Lower leg skin (tissue), 3 donors: ENCODE measurements around the gene GATB.

Experiments used
- POLR2A ChIP-seq, 2 donors: fragments of 450-650 bp; IDR thresholded peaks; one replicate each; pipeline ENCODE4 v1.6.1; 2016 to 2017; ENCODE audit warnings: antibody characterized with exemption in 2 of 2, mild to moderate bottlenecking in 1 of 2, moderate library complexity in 1 of 2
- TF ChIP-seq, protein P1 (sequence below), 3 donors: fragments of 450-650 bp; IDR thresholded peaks; one replicate each; pipeline ENCODE4 v1.5.1; 2016; ENCODE audit warnings: antibody characterized with exemption in 3 of 3, mild to moderate bottlenecking in 3 of 3, moderate library complexity in 2 of 3

DNA sequence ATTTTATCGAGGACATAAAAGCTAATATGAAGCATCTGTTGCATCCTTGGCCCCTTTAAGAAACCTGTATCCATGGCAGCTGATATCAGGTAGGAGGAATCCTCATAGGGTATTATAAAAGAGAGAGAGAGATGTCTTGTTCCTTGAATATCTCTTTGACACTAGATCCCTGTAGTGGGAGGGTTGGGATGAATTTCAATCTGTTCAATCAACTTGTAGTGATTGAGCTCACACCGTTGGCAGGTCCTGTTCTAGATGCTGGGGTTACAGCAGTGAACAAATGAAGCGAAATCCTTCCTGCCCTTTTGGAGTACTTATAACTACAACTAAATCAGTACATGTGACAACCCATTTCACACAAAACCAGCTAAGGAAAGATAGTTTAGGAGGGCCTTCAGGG is 35.3 kb upstream of the GATB start:
- TF ChIP-seq POLR2A (IDR thresholded peaks at IDR 0.05), result no peak
- TF ChIP-seq, protein P1, sequence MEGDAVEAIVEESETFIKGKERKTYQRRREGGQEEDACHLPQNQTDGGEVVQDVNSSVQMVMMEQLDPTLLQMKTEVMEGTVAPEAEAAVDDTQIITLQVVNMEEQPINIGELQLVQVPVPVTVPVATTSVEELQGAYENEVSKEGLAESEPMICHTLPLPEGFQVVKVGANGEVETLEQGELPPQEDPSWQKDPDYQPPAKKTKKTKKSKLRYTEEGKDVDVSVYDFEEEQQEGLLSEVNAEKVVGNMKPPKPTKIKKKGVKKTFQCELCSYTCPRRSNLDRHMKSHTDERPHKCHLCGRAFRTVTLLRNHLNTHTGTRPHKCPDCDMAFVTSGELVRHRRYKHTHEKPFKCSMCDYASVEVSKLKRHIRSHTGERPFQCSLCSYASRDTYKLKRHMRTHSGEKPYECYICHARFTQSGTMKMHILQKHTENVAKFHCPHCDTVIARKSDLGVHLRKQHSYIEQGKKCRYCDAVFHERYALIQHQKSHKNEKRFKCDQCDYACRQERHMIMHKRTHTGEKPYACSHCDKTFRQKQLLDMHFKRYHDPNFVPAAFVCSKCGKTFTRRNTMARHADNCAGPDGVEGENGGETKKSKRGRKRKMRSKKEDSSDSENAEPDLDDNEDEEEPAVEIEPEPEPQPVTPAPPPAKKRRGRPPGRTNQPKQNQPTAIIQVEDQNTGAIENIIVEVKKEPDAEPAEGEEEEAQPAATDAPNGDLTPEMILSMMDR (IDR thresholded peaks at IDR 0.05), result no peak
